CD4-positive, alpha-beta memory T cell (primary cell): ENCODE data around the gene SAG. TPM values are rescaled to one million over a fixed set of nuclear protein-coding genes. Genes with fewer than 3 reads are reported as not detected.
A peak's percentile ranks its signal among the peaks of the same experiment; 100 is the strongest.

ENCODE experiments used
- CTCF ChIA-PET: fragments of 350-600 bp; sonication (Branson Sonifier 250); formaldehyde crosslinking; loops from one replicate; lab custom pipeline; 2021; ENCODE audit warnings: inconsistent platforms; ENCODE audit not compliant: partially characterized antibody; lab: Charles Lee
- POLR2A ChIA-PET: fragments of 350-600 bp; sonication (Branson Sonifier 250); formaldehyde crosslinking; loops from one replicate; lab custom pipeline; 2021; ENCODE audit not compliant: partially characterized antibody; lab: Charles Lee
- DNase-seq, 5 donors: peaks; one replicate each; pipeline versions ENCODE4 v3.0.0 to v3.0.0-alpha.2; 2020 to 2022; ENCODE audit warnings: mixed read lengths in 1 of 5
- H3K27ac ChIP-seq: one replicate; pipeline ENCODE4 v1.7.0; 2013; ENCODE audit warnings: low read depth, low read length
- H3K27me3 ChIP-seq: 2 replicates; pipeline ENCODE4 v1.7.0; 2013; ENCODE audit warnings: mild to moderate bottlenecking, low read length, moderate library complexity; ENCODE audit not compliant: insufficient read depth
- H3K36me3 ChIP-seq: 2 replicates; pipeline ENCODE4 v1.7.0; 2013; ENCODE audit warnings: mild to moderate bottlenecking, low read length, moderate library complexity; ENCODE audit not compliant: insufficient read depth
- H3K4me1 ChIP-seq: 2 replicates; pipeline ENCODE4 v1.7.0; 2013; ENCODE audit warnings: mild to moderate bottlenecking, low read length, moderate library complexity; ENCODE audit not compliant: insufficient read depth
- H3K4me3 ChIP-seq, 2 donors: one replicate each; pipeline ENCODE4 v1.7.0; 2013; ENCODE audit warnings: low read length in 2 of 2, mild to moderate bottlenecking in 1 of 2
- H3K9me3 ChIP-seq, 2 donors: one replicate each; pipeline ENCODE4 v1.7.0; 2013; ENCODE audit warnings: low read length in 2 of 2, control low read depth in 1 of 2; ENCODE audit not compliant: control insufficient read depth in 1 of 2
- H3K27ac Mint-ChIP-seq, 7 donors: one replicate each; pipeline ENCODE4 v1.8.0; 2020 to 2021; ENCODE audit warnings: mixed read lengths in 7 of 7, mild to moderate bottlenecking in 6 of 7, inconsistent platforms in 3 of 7, moderate library complexity in 3 of 7
- H3K27me3 Mint-ChIP-seq, 2 donors: one replicate each; pipeline ENCODE4 v1.8.0; 2020 to 2021; ENCODE audit warnings: mixed read lengths in 2 of 2
- H3K36me3 Mint-ChIP-seq, 2 donors: one replicate each; pipeline ENCODE4 v1.8.0; 2020 to 2021; ENCODE audit warnings: mixed read lengths in 2 of 2, inconsistent platforms in 1 of 2, mild to moderate bottlenecking in 1 of 2
- H3K4me1 Mint-ChIP-seq, 4 donors: one replicate each; pipeline ENCODE4 v1.8.0; 2020 to 2021; ENCODE audit warnings: mixed read lengths in 4 of 4, mild to moderate bottlenecking in 1 of 4
- H3K4me3 Mint-ChIP-seq, 8 donors: one replicate each; pipeline ENCODE4 v1.8.0; 2020 to 2021; ENCODE audit warnings: mixed read lengths in 8 of 8, mild to moderate bottlenecking in 7 of 8, moderate library complexity in 6 of 8, inconsistent platforms in 3 of 8
- H3K9me3 Mint-ChIP-seq, 8 donors: one replicate each; pipeline ENCODE4 v1.8.0; 2020 to 2021; ENCODE audit warnings: mixed read lengths in 8 of 8, mild to moderate bottlenecking in 5 of 8, inconsistent platforms in 3 of 8, moderate library complexity in 1 of 8
- intact Hi-C: fragments of 100-400 bp; cut with micrococcal nuclease; formaldehyde crosslinking; loops from one replicate; pipeline ENCODE4 v1.15.1; 2023
- polyA plus RNA-seq, 2 donors: library from polyadenylated mRNA; unstranded; fragments of 300-500 nt; fragmentation: Illumina TruSeq; gene quantifications; one replicate each; pipeline ENCODE4 v1.2.3, GENCODE V29; 2021
- total RNA-seq, 2 experiments: library from RNA; stranded (reverse); gene quantifications; one replicate each; pipeline ENCODE4 v1.2.3, GENCODE V29; 2021

The SAG gene
- total and polyA plus RNA-seq, 4 experiments from 2014 or later = 0.06 TPM; not detected in 3

- no peaks in the 10 kb centered on the region for H3K9me3 Mint-ChIP-seq
- H3K4me3 Mint-ChIP-seq = no peak overlapping the region
- H3K4me3 ChIP-seq = no peak overlapping the region
- H3K27ac Mint-ChIP-seq = peak overlapping the region in 6 of 7 donors; percentile 43 to 91 (median 82)
- peaks cover 53 to 74% (median 66%) of the 10 kb centered on the region in 4 donors for H3K4me1 Mint-ChIP-seq
- peaks cover 32% of the 10 kb centered on the region for H3K4me1 ChIP-seq
- no peaks in the 10 kb centered on the region for H3K27me3 Mint-ChIP-seq
- H3K36me3 Mint-ChIP-seq = peaks cover 6 to 19% of the 10 kb centered on the region in 2 donors
- H3K9me3 ChIP-seq = no peaks in the 10 kb centered on the region
- intact Hi-C loops = no loop called here
- ChIA-PET POLR2A (no interaction called here), CTCF (interaction anchor here (0.7 to 1.5 kb wide), 4 partner anchors 11 to 59 kb away, joined by 3 to 4 read pairs (median 3); partner anchors contain the start of gene DGKD)
- DNase-seq = no peak
- peaks cover 1% of the 10 kb centered on the region for H3K36me3 ChIP-seq
- H3K27ac ChIP-seq = no peak overlapping the region
- no peaks in the 10 kb centered on the region for H3K27me3 ChIP-seq
Measured at GRCh38 chr2:233384015-233384414, 76.4 kb downstream of the SAG start.

GRCh38 chr2:233384811-233385488 lies 77.3 kb downstream of the SAG start:
- Histone ChIP-seq H3K27me3 (no peaks in the 10 kb centered on the region), H3K36me3 (peaks cover 3% of the 10 kb centered on the region), H3K4me3 (no peak overlapping the region), H3K4me1 (peaks cover 32% of the 10 kb centered on the region), H3K9me3 (no peaks in the 10 kb centered on the region), H3K27ac (no peak overlapping the region)
- no peaks in the 10 kb centered on the region for H3K27me3 Mint-ChIP-seq
- ChIA-PET CTCF (interaction anchor here (0.7 to 1.5 kb wide), 3 partner anchors 10 to 58 kb away, joined by 3 to 4 read pairs (median 3); partner anchors contain the start of gene DGKD), POLR2A (interaction anchor here (1.3 kb wide), 1 partner anchor 12 kb away, joined by 5 read pairs; no protein-coding TSS in a partner anchor)
- no peak for DNase-seq
- peak overlapping the region in 6 of 8 donors; percentile 14 to 55 (median 44) for H3K4me3 Mint-ChIP-seq
- H3K27ac Mint-ChIP-seq = peak overlapping the region; percentile 64 to 92 (median 77)
- H3K9me3 Mint-ChIP-seq = no peaks in the 10 kb centered on the region
- intact Hi-C loops = no loop called here
- H3K4me1 Mint-ChIP-seq = peaks cover 48 to 66% (median 57%) of the 10 kb centered on the region in 4 donors
- peaks cover 8 to 24% of the 10 kb centered on the region in 2 donors for H3K36me3 Mint-ChIP-seq

- ChIA-PET CTCF (interaction anchor here (1.5 kb wide), 1 partner anchor 57 kb away, joined by 4 read pairs; no protein-coding TSS in a partner anchor), POLR2A (interaction anchor here (1.3 kb wide), 1 partner anchor 13 kb away, joined by 5 read pairs; no protein-coding TSS in a partner anchor)
- Histone ChIP-seq H3K36me3 (peaks cover 7% of the 10 kb centered on the region), H3K9me3 (no peaks in the 10 kb centered on the region), H3K27ac (no peak overlapping the region), H3K27me3 (no peaks in the 10 kb centered on the region), H3K4me3 (no peak overlapping the region), H3K4me1 (peaks cover 32% of the 10 kb centered on the region)
- Mint-ChIP-seq H3K36me3 (peaks cover 8 to 30% of the 10 kb centered on the region in 2 donors), H3K27ac (peak overlapping the region; percentile 64 to 92 (median 77)), H3K4me3 (peak overlapping the region in 6 of 8 donors; percentile 14 to 55 (median 44)), H3K9me3 (no peaks in the 10 kb centered on the region), H3K27me3 (no peaks in the 10 kb centered on the region), H3K4me1 (peaks cover 45 to 61% (median 52%) of the 10 kb centered on the region in 4 donors)
- DNase-seq = peak in 1 of 5 donors; percentile 10
- intact Hi-C loops = no loop called here
Measured at GRCh38 chr2:233385489-233386044, 78.0 kb downstream of the SAG start.

- intact Hi-C loops = no loop called here
- Histone ChIP-seq H3K4me3 (no peak overlapping the region), H3K4me1 (peaks cover 32% of the 10 kb centered on the region)
Measured at GRCh38 chr2:233386382-233387041, 78.9 kb downstream of the SAG start.

GRCh38 chr2:233387225-233387624 lies 79.6 kb downstream of the SAG start:
- ChIA-PET CTCF (no interaction called here), POLR2A (interaction anchor here (1.6 kb wide), 1 partner anchor 117 kb away, joined by 4 read pairs; no protein-coding TSS in a partner anchor)
- Histone ChIP-seq H3K36me3 (peaks cover 7% of the 10 kb centered on the region), H3K9me3 (no peaks in the 10 kb centered on the region), H3K4me1 (peaks cover 32% of the 10 kb centered on the region), H3K27me3 (no peaks in the 10 kb centered on the region), H3K4me3 (no peak overlapping the region), H3K27ac (no peak overlapping the region)
- Mint-ChIP-seq H3K4me3 (no peak overlapping the region), H3K27me3 (no peaks in the 10 kb centered on the region), H3K36me3 (peaks cover 17 to 40% of the 10 kb centered on the region in 2 donors), H3K9me3 (no peaks in the 10 kb centered on the region), H3K27ac (peak overlapping the region in 4 of 7 donors; percentile 50 to 88 (median 70)), H3K4me1 (peaks cover 36 to 49% (median 42%) of the 10 kb centered on the region in 4 donors)
- no peak for DNase-seq
- intact Hi-C loops = no loop called here

More at GRCh38 chr2:233386382-233387041, 78.9 kb downstream of the SAG start:
- POLR2A ChIA-PET = interaction anchor here (1.3 kb wide), 1 partner anchor 14 kb away, joined by 5 read pairs; no protein-coding TSS in a partner anchor
- Mint-ChIP-seq H3K27me3 (no peaks in the 10 kb centered on the region), H3K36me3 (peaks cover 14 to 35% of the 10 kb centered on the region in 2 donors), H3K4me1 (peaks cover 37 to 52% (median 44%) of the 10 kb centered on the region in 4 donors), H3K4me3 (peak overlapping the region in 1 of 8 donors; percentile 24), H3K27ac (peak overlapping the region in 3 of 7 donors; percentile 70 to 92 (median 88)), H3K9me3 (no peaks in the 10 kb centered on the region)
- no peak for DNase-seq
- Histone ChIP-seq H3K36me3 (peaks cover 7% of the 10 kb centered on the region), H3K9me3 (no peaks in the 10 kb centered on the region), H3K27ac (no peak overlapping the region), H3K27me3 (no peaks in the 10 kb centered on the region)
- CTCF ChIA-PET = no interaction called here

GRCh38 chr2:233387667-233388528 lies 80.3 kb downstream of the SAG start:
- H3K4me1 Mint-ChIP-seq = peaks cover 31 to 43% (median 37%) of the 10 kb centered on the region in 4 donors
- H3K4me3 Mint-ChIP-seq = no peak overlapping the region
- intact Hi-C loops = no loop called here
- peaks cover 17 to 40% of the 10 kb centered on the region in 2 donors for H3K36me3 Mint-ChIP-seq
- peak overlapping the region in 1 of 7 donors; percentile 60 for H3K27ac Mint-ChIP-seq
- H3K9me3 ChIP-seq = no peaks in the 10 kb centered on the region
- no peak overlapping the region for H3K4me3 ChIP-seq
- peaks cover 32% of the 10 kb centered on the region for H3K4me1 ChIP-seq
- no peaks in the 10 kb centered on the region for H3K27me3 ChIP-seq
- no peaks in the 10 kb centered on the region for H3K27me3 Mint-ChIP-seq
- ChIA-PET CTCF (interaction anchor here (0.7 to 1.0 kb wide), 3 partner anchors 34 to 137 kb away, joined by 3 to 4 read pairs (median 3); no protein-coding TSS in a partner anchor), POLR2A (interaction anchor here (1.1 to 1.6 kb wide), 2 partner anchors 18 to 117 kb away, joined by 3 to 4 read pairs; no protein-coding TSS in a partner anchor)
- no peak for DNase-seq
- peaks cover 7% of the 10 kb centered on the region for H3K36me3 ChIP-seq
- no peak overlapping the region for H3K27ac ChIP-seq
- H3K9me3 Mint-ChIP-seq = no peaks in the 10 kb centered on the region
